ENCODE data around the gene HS6ST1. TPM values are rescaled to one million over a fixed set of nuclear protein-coding genes. Genes with fewer than 3 reads are reported as not detected.

HS6ST1 gene
- total RNA-seq, 6 experiments from 2014 or later, result 18.0 to 53.5 (median 31.0) TPM

- intact Hi-C loops (cut with DNase I), result no loop called here
- Histone ChIP-seq H3K27me3 (no peaks in the 10 kb centered on the region), H3K4me3 (no peak overlapping the region), H3K27ac (no peak overlapping the region), H3K9me3 (no peaks in the 10 kb centered on the region), H3K4me1 (no peaks in the 10 kb centered on the region), H3K36me3 (no peaks in the 10 kb centered on the region)
- WGBS (ENCODE audit: insufficient coverage, low coverage, low lambda C conversion rate, missing lambda C conversion rate), result 100% methylated on average over 1 of the region's 1 CpG
- TF ChIP-seq CTCF (IDR thresholded peaks at IDR 0.05), result no peak
- no peak for TF ChIP-seq POLR2A (IDR thresholded peaks at IDR 0.05)
- DNase-seq (no peak), ATAC-seq (no peak)
Observed at GRCh38 chr2:128343459-128343858, 24.8 kb upstream of the HS6ST1 start.

GRCh38 chr2:128342550-128342949, 23.9 kb upstream of the HS6ST1 start:
- H3K27me3 ChIP-seq, result no peaks in the 10 kb centered on the region
- H3K36me3 ChIP-seq, result no peaks in the 10 kb centered on the region
- WGBS (ENCODE audit: insufficient coverage, low coverage, low lambda C conversion rate, missing lambda C conversion rate), result 67% methylated on average over 2 of the region's 3 CpGs
- H3K9me3 ChIP-seq, result no peaks in the 10 kb centered on the region
- H3K4me3 ChIP-seq, result no peak overlapping the region
- no peak for TF ChIP-seq CTCF (IDR thresholded peaks at IDR 0.05)
- no peak for TF ChIP-seq POLR2A (IDR thresholded peaks at IDR 0.05)
- ATAC-seq (no peak), DNase-seq (no peak)
- H3K27ac ChIP-seq, result no peak overlapping the region
- intact Hi-C loops (cut with DNase I), result no loop called here
- H3K4me1 ChIP-seq, result no peaks in the 10 kb centered on the region

- no peak for DNase-seq
- Histone ChIP-seq H3K36me3 (no peaks in the 10 kb centered on the region), H3K4me1 (no peaks in the 10 kb centered on the region), H3K4me3 (no peak overlapping the region), H3K9me3 (no peaks in the 10 kb centered on the region), H3K27ac (no peak overlapping the region), H3K27me3 (no peaks in the 10 kb centered on the region)
- TF ChIP-seq POLR2A (IDR thresholded peaks at IDR 0.05), result no peak
- TF ChIP-seq CTCF (IDR thresholded peaks at IDR 0.05), result no peak
- no peak for ATAC-seq
- intact Hi-C loops (cut with DNase I), result no loop called here
- WGBS (ENCODE audit: insufficient coverage, low coverage, low lambda C conversion rate, missing lambda C conversion rate), result 78% methylated on average over 3 of the region's 3 CpGs
Observed at GRCh38 chr2:128341621-128342020, 23.0 kb upstream of the HS6ST1 start.

- no peak overlapping the region for H3K27ac ChIP-seq
- no peak overlapping the region for H3K4me3 ChIP-seq
- ATAC-seq (no peak), DNase-seq (no peak)
- no peaks in the 10 kb centered on the region for H3K27me3 ChIP-seq
- TF ChIP-seq POLR2A (IDR thresholded peaks at IDR 0.05) (no peak), CTCF (IDR thresholded peaks at IDR 0.05) (no peak)
- H3K9me3 ChIP-seq, result peaks cover 0 to 3% (median 0%) of the 10 kb centered on the region in 4 donors
- 60% methylated on average over 2 of the region's 2 CpGs for WGBS (ENCODE audit: insufficient coverage, low coverage, low lambda C conversion rate, missing lambda C conversion rate)
- H3K36me3 ChIP-seq, result no peaks in the 10 kb centered on the region
- no peaks in the 10 kb centered on the region for H3K4me1 ChIP-seq
- intact Hi-C loops (cut with DNase I), result no loop called here
Observed at GRCh38 chr2:128332091-128332634, 13.5 kb upstream of the HS6ST1 start.

GRCh38 chr2:128330583-128330982, 11.9 kb upstream of the HS6ST1 start:
- no peaks in the 10 kb centered on the region for H3K27me3 ChIP-seq
- no peak for ATAC-seq
- no peak overlapping the region for H3K4me3 ChIP-seq
- H3K27ac ChIP-seq, result no peak overlapping the region
- no peaks in the 10 kb centered on the region for H3K36me3 ChIP-seq
- 94% methylated on average over 5 of the region's 5 CpGs for WGBS (ENCODE audit: insufficient coverage, low coverage, low lambda C conversion rate, missing lambda C conversion rate)
- peaks cover 0 to 6% (median 3%) of the 10 kb centered on the region in 4 donors for H3K4me1 ChIP-seq
- DNase-seq, result no peak
- H3K9me3 ChIP-seq, result peaks cover 0 to 3% (median 0%) of the 10 kb centered on the region in 4 donors
- intact Hi-C loops (cut with DNase I), result no loop called here
- no peak for TF ChIP-seq CTCF (IDR thresholded peaks at IDR 0.05)
- TF ChIP-seq POLR2A (IDR thresholded peaks at IDR 0.05), result no peak

Data from right lobe of liver (tissue), 6 donors.